HFF-Myc (cell line): ENCODE results near the gene RERE.

Source experiments
- DNase-seq: peaks from one replicate; pipeline ENCODE4 v3.0.0-alpha.2; 2011; ENCODE audit warnings: low read depth; ENCODE audit errors: extremely low read depth
- H3K4me3 ChIP-seq: replicated peaks from 2 replicates; pipeline ENCODE4 v1.5.1; 2011; ENCODE audit warnings: low read depth, mild to moderate bottlenecking, control low read depth, low read length
- TF ChIP-seq, protein P1 (sequence below): IDR thresholded peaks from 2 replicates; pipeline ENCODE4 v1.5.1; 2012; ENCODE audit warnings: mild to moderate bottlenecking, low read depth, low read length, control low read depth; ENCODE audit errors: missing control alignments

RERE gene

DNA sequence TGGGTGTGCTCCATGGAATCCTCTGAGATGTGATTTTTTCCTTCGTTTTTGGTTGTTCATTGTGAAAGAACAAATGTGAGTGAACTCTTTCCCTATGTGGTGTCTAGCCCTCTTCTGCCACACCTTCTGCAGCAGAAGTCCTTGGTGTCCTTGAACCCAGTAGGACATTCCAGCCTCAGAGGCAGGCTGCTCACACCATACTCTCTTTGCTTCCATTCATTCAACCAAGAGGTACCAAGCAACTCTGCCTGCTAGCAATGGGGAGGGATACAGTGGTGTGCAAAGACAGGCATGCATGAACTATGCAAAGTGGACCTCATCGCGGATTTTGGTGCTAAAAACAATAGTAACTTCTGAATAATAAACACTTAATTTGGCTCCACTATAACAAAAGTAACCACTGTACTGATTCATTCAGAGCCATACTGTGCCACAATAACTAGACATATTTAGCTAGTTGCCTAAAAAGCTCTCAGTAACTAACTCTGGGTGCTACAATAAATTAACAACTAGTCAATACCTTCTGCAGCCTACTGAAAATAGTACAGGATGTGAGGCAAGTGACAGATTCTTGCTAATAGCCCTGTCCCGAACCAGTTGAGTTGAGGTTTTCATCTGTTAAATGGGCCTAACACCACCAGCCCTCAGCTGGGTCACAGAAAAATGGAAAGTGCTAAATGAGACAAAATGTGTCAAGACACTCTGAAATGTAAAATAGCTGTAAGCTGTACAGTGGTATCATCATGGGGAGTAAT is 344.1 kb downstream of the RERE start:
- TF ChIP-seq, protein P1, sequence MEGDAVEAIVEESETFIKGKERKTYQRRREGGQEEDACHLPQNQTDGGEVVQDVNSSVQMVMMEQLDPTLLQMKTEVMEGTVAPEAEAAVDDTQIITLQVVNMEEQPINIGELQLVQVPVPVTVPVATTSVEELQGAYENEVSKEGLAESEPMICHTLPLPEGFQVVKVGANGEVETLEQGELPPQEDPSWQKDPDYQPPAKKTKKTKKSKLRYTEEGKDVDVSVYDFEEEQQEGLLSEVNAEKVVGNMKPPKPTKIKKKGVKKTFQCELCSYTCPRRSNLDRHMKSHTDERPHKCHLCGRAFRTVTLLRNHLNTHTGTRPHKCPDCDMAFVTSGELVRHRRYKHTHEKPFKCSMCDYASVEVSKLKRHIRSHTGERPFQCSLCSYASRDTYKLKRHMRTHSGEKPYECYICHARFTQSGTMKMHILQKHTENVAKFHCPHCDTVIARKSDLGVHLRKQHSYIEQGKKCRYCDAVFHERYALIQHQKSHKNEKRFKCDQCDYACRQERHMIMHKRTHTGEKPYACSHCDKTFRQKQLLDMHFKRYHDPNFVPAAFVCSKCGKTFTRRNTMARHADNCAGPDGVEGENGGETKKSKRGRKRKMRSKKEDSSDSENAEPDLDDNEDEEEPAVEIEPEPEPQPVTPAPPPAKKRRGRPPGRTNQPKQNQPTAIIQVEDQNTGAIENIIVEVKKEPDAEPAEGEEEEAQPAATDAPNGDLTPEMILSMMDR = no peak
- no peak overlapping the region for H3K4me3 ChIP-seq
- no peak for DNase-seq

DNA sequence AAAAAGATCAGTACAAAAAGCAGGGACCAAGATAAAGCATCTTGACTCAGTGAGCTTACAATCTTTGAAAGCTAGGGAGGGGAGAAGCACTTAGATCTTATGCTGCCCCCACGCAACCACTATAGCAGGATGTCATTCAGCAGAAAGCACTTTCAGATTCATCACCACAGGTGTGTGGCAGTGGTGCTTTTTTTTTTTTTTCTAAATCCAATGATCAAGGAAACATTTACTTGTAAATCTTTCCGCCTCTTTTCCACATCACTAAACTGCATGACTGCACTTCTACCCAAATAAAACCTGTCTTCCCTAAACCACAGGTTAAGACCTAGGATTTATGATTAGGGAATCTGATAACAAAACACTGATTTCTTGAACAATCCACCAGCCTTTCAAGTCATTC is 344.8 kb downstream of the RERE start:
- DNase-seq = no peak
- H3K4me3 ChIP-seq = no peak overlapping the region
- TF ChIP-seq, protein P1 = no peak

DNA sequence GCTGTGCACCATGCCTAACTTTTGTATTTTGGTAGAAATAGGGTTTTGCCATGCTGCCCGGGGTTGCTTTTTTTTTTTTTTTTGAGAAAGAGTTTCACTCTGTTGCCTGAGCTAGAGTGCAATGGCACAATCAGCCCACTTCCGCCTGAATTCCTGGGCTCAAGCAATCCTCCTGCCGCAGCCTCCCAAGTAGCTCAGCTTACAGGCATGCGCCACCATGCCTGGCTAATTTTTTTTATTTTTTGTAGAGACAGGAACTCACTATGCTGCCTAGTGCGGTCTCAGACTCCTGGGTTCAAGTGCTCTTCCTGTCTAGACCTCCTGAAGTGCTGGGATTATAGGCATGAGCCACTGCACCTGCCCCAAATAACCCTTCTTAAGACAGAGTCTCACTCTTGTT is 346.0 kb downstream of the RERE start:
- no peak for DNase-seq
- TF ChIP-seq, protein P1 = no peak

DNA sequence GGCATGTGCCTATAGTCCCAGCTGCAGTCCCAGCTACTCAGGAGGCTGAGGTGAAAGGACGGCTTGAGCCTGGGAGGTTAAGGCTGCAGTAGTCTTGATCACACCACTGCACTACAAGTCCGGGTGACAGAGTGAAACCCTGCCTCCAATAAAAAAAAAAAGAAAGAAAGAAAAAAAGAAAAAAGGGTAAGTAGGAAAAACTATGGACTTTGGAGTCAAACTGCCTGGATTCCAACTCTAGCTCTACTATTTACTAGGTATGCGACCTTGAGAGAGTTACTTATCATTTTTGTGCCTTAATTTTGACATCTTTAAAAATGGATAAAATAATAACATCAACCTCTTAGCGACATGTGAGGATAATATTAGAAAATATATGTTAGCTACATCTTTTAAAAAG is 348.7 kb downstream of the RERE start:
- TF ChIP-seq, protein P1 = no peak
- H3K4me3 ChIP-seq = no peak overlapping the region
- DNase-seq = no peak

More for the DNA sequence above, 346.0 kb downstream of the RERE start:
- no peak overlapping the region for H3K4me3 ChIP-seq

DNA sequence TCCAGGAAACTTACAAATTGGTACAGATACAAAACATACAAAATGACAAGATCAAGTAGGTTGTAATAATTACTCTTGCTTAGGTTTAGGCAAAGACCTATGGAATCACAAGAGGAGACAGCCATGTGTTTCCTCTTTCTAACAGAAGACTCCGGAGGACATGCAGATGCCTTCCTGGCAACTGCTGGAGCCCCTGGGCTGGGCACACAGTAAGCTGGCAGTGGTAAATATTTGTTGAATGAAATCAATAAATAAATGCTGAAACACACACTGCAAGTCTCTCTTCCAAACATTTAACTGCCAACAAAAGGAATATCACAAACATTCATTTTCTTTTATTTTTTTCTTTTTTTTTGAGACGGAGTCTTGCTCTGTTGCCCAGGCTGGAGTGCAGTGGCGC is 350.1 kb downstream of the RERE start:
- TF ChIP-seq, protein P1 = no peak
- DNase-seq = no peak
- no peak overlapping the region for H3K4me3 ChIP-seq

DNA sequence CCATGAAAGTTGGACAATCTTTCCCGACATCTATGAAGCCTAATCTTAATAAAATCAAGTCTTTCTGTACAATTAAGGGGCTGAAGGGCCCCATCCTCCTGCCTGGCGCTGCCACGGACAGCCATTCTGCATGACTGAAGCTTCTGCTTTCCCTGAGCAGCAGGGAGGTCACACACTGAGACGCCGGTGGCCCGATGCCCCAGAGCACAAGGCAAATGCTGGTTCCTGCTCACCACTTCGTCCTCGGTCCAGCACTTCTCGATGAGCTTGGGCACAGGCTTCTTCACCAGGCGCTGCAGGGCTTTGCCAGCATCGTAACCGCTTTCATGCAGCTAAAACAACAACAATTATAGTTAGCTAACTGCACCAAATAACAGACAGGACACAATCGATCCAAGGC is 351.7 kb downstream of the RERE start:
- DNase-seq = no peak
- TF ChIP-seq, protein P1 = no peak
- H3K4me3 ChIP-seq = no peak overlapping the region

DNA sequence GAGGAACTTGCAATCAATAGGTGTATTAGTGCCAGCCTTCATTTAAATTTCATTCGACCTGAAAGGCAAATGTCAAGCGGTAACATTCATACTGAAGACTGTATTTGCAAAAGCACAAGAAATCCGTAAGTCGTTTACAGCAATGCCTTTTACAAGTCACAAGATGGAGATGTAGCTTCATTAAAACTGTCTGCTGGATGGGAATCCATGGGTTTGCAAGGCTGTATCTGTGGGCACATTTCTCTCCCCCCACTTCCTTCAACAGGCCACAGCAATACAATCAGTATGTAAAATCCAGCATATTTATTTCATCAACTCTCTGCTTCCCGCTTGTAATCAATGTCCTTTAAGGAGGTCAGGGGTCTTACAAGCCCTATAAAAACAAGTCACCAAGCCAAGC is 352.4 kb downstream of the RERE start:
- H3K4me3 ChIP-seq = no peak overlapping the region
- TF ChIP-seq, protein P1 = no peak
- DNase-seq = no peak
